ENCODE results near the gene CA9. TPM values are rescaled to one million over a fixed set of nuclear protein-coding genes. Genes with fewer than 3 reads are reported as not detected.

Gene CA9
- total RNA-seq, 1 donor from 2014 or later = 0.13 TPM

GRCh38 chr9:35714579-35715252 lies 41.0 kb downstream of the CA9 start:
- no peak for DNase-seq (ENCODE audit: low read depth in 2 of 2)

GRCh38 chr9:35716230-35716629 lies 42.5 kb downstream of the CA9 start:
- no peak for DNase-seq (ENCODE audit: low read depth in 2 of 2)

GRCh38 chr9:35717132-35717870 lies 43.6 kb downstream of the CA9 start:
- DNase-seq (ENCODE audit: low read depth in 2 of 2) = no peak

GRCh38 chr9:35718721-35719511 lies 45.2 kb downstream of the CA9 start:
- DNase-seq (ENCODE audit: low read depth in 2 of 2) = no peak

- DNase-seq (ENCODE audit: low read depth in 2 of 2) = no peak
Measured at GRCh38 chr9:35719546-35719945, 45.8 kb downstream of the CA9 start.

GRCh38 chr9:35723426-35723825 lies 49.7 kb downstream of the CA9 start:
- no peak for DNase-seq (ENCODE audit: low read depth in 2 of 2)

- no peak for DNase-seq (ENCODE audit: low read depth in 2 of 2)
Measured at GRCh38 chr9:35723908-35724307, 50.2 kb downstream of the CA9 start.

- no peak for DNase-seq (ENCODE audit: low read depth in 2 of 2)
Measured at GRCh38 chr9:35725362-35725761, 51.6 kb downstream of the CA9 start.

GRCh38 chr9:35726931-35727330 lies 53.2 kb downstream of the CA9 start:
- peak in 1 of 2 donors; percentile 57 for DNase-seq (ENCODE audit: low read depth in 2 of 2)

GRCh38 chr9:35727676-35728040 lies 53.9 kb downstream of the CA9 start:
- DNase-seq (ENCODE audit: low read depth in 2 of 2) = peak in 1 of 2 donors; percentile 42

GRCh38 chr9:35728041-35728971 lies 54.6 kb downstream of the CA9 start:
- peak in 1 of 2 donors; percentile 52 for DNase-seq (ENCODE audit: low read depth in 2 of 2)

- DNase-seq (ENCODE audit: low read depth in 2 of 2) = no peak
Measured at GRCh38 chr9:35729101-35729500, 55.4 kb downstream of the CA9 start.

GRCh38 chr9:35729700-35730485 lies 56.2 kb downstream of the CA9 start:
- peak in 1 of 2 donors; percentile 60 for DNase-seq (ENCODE audit: low read depth in 2 of 2)

GRCh38 chr9:35730486-35730854 lies 56.7 kb downstream of the CA9 start:
- no peak for DNase-seq (ENCODE audit: low read depth in 2 of 2)

Other genes with a start within 250 kb of the CA9 start
- gene RUSC2, start 183.8 kb upstream of the CA9 start, total RNA-seq = 7.8 and 11.1 TPM in 2 replicates
- gene TESK1, start 68.7 kb upstream of the CA9 start, total RNA-seq = 3.1 and 5.8 TPM in 2 replicates
- 0.13 TPM in 1 of 2 replicates, not detected in the other for gene CD72, start 55.5 kb upstream of the CA9 start, total RNA-seq
- not detected in 2 replicates for gene SIT1, start 23.0 kb upstream of the CA9 start, total RNA-seq
- gene RMRP, start 15.9 kb upstream of the CA9 start, total RNA-seq = 194,626 and 272,621 TPM in 2 replicates
- 7.7 and 10.9 TPM in 2 replicates for gene CCDC107, start 15.6 kb upstream of the CA9 start, total RNA-seq
- 0.51 and 1.0 TPM in 2 replicates for gene ARHGEF39, start 8.7 kb upstream of the CA9 start, total RNA-seq
- gene TPM2, start 16.0 kb downstream of the CA9 start, total RNA-seq = 4.4 and 6.2 TPM in 2 replicates
- 230 and 315 TPM in 2 replicates for gene TLN1, start 58.3 kb downstream of the CA9 start, total RNA-seq
- 35.5 and 39.9 TPM in 2 replicates for gene CREB3, start 58.7 kb downstream of the CA9 start, total RNA-seq
- gene GBA2, start 75.3 kb downstream of the CA9 start, total RNA-seq = 66.6 and 78.1 TPM in 2 replicates
- 9.0 and 11.3 TPM in 2 replicates for gene RGP1, start 75.4 kb downstream of the CA9 start, total RNA-seq
- gene MSMP, start 80.3 kb downstream of the CA9 start, total RNA-seq = 142 and 187 TPM in 2 replicates
- 1.1 and 1.5 TPM in 2 replicates for gene NPR2, start 117.7 kb downstream of the CA9 start, total RNA-seq
- not detected in 2 replicates for gene SPAG8, start 138.3 kb downstream of the CA9 start, total RNA-seq
- gene HINT2, start 141.1 kb downstream of the CA9 start, total RNA-seq = 4.4 and 9.9 TPM in 2 replicates
- not detected in 2 replicates for gene FAM221B, start 154.8 kb downstream of the CA9 start, total RNA-seq
- gene TMEM8B, start 155.3 kb downstream of the CA9 start, total RNA-seq = 0.13 and 0.25 TPM in 2 replicates
- gene OR13J1, start 196.5 kb downstream of the CA9 start, total RNA-seq = not detected in 2 replicates
- gene HRCT1, start 232.3 kb downstream of the CA9 start, total RNA-seq = 2.6 and 3.3 TPM in 2 replicates
- gene SPAAR, start 235.6 kb downstream of the CA9 start, total RNA-seq = 0.76 and 2.8 TPM in 2 replicates

Data from dermis microvascular lymphatic vessel endothelial cell (primary cell).